Daoy (cell line): ENCODE data around the gene BDKRB2. TPM values are rescaled to one million over a fixed set of nuclear protein-coding genes. Genes with fewer than 3 reads are reported as not detected.

Source experiments
- DNase-seq: peaks from one replicate; pipeline ENCODE4 v3.0.0-alpha.2; 2015; ENCODE audit warnings: low read depth
- total RNA-seq: library from RNA; depleted of rRNA; stranded (reverse); fragments of >200 nt; shearing (Covaris generic); gene quantifications from 2 replicates; pipeline ENCODE4 v1.2.3, GENCODE V29; 2014; rRNA removed

The BDKRB2 gene
- total RNA-seq = 4.6 and 8.5 TPM in 2 replicates

- DNase-seq = peak; percentile 97
Observed at GRCh38 chr14:96204151-96205058, at the start of gene BDKRB2. Gene BDKRB2, plus strand, starts transcription at chr14:96204839. Its CDS starts 32,269 bp downstream, at chr14:96237108.

GRCh38 chr14:96154900-96155299 lies 49.7 kb upstream of the BDKRB2 start:
- DNase-seq = no peak

GRCh38 chr14:96156804-96157760 lies 47.6 kb upstream of the BDKRB2 start:
- DNase-seq = no peak

- DNase-seq = no peak
Observed at GRCh38 chr14:96158735-96159134, 45.9 kb upstream of the BDKRB2 start.

- no peak for DNase-seq
Observed at GRCh38 chr14:96160076-96160912, 44.3 kb upstream of the BDKRB2 start.

- no peak for DNase-seq
Observed at GRCh38 chr14:96160913-96161310, 43.7 kb upstream of the BDKRB2 start.

- no peak for DNase-seq
Observed at GRCh38 chr14:96161636-96162035, 43.0 kb upstream of the BDKRB2 start.

GRCh38 chr14:96162265-96162664 lies 42.4 kb upstream of the BDKRB2 start:
- peak; percentile 64 for DNase-seq

- peak; percentile 91 for DNase-seq
Observed at GRCh38 chr14:96162741-96163140, 41.9 kb upstream of the BDKRB2 start.

GRCh38 chr14:96164861-96165490 lies 39.7 kb upstream of the BDKRB2 start:
- no peak for DNase-seq

- DNase-seq = no peak
Observed at GRCh38 chr14:96165493-96166436, 38.9 kb upstream of the BDKRB2 start.

- peak; percentile 37 for DNase-seq
Observed at GRCh38 chr14:96166461-96167223, 38.0 kb upstream of the BDKRB2 start.

- DNase-seq = peak; percentile 88
Observed at GRCh38 chr14:96167224-96168148, 37.2 kb upstream of the BDKRB2 start.

- no peak for DNase-seq
Observed at GRCh38 chr14:96168581-96168980, 36.1 kb upstream of the BDKRB2 start.

- DNase-seq = no peak
Observed at GRCh38 chr14:96170961-96171592, 33.6 kb upstream of the BDKRB2 start.

- DNase-seq = no peak
Observed at GRCh38 chr14:96173636-96174475, 30.8 kb upstream of the BDKRB2 start.
